ENCODE measurements around the gene CKLF. TPM values are rescaled to one million over a fixed set of nuclear protein-coding genes. Genes with fewer than 3 reads are reported as not detected.

CKLF gene
- total RNA-seq, 2 donors from 2014 or later, result 22.5 to 40.7 TPM

- Histone ChIP-seq H3K9ac (ENCODE audit: extremely low read depth, low read length, poor library complexity, severe bottlenecking) (no peak overlapping the region), H3K36me3 (ENCODE audit: control insufficient read depth, insufficient read depth, low read length) (peaks cover 5% of the 10 kb centered on the region), H3K9me3 (ENCODE audit: control insufficient read depth, low read length) (no peaks in the 10 kb centered on the region), H3K27ac (ENCODE audit: low read depth, low read length) (no peak overlapping the region), H3K27me3 (ENCODE audit: control insufficient read depth, insufficient read depth, low read length, poor library complexity, severe bottlenecking) (no peaks in the 10 kb centered on the region), H3K4me3 (ENCODE audit: low read length) (no peak overlapping the region), H3K4me1 (ENCODE audit: control insufficient read depth, insufficient read depth, low read length) (no peaks in the 10 kb centered on the region)
- Mint-ChIP-seq H3K27ac (no peak overlapping the region), H3K4me1 (no peaks in the 10 kb centered on the region), H3K36me3 (ENCODE audit: low read depth) (peaks cover 20% of the 10 kb centered on the region), H3K9me3 (no peaks in the 10 kb centered on the region), H3K27me3 (ENCODE audit: insufficient read depth) (peaks cover 1% of the 10 kb centered on the region), H3K4me3 (no peak overlapping the region)
- DNase-seq, result no peak
- TF ChIP-seq CTCF (conservative IDR thresholded peaks at IDR 0.05), result no peak
- 100% methylated on average over 1 of the region's 1 CpG for WGBS, 2 experiments (ENCODE audit: insufficient coverage in 1 of 2, insufficient read length in 1 of 2)
These were observed 16.8 kb downstream of the CKLF start for GRCh38 chr16:66569131-66569530.

- no peak overlapping the region for H3K4me3 Mint-ChIP-seq
- no peaks in the 10 kb centered on the region for H3K9me3 Mint-ChIP-seq
- H3K27me3 Mint-ChIP-seq (ENCODE audit: insufficient read depth), result peaks cover 1% of the 10 kb centered on the region
- Histone ChIP-seq H3K36me3 (ENCODE audit: control insufficient read depth, insufficient read depth, low read length) (peaks cover 5% of the 10 kb centered on the region), H3K4me1 (ENCODE audit: control insufficient read depth, insufficient read depth, low read length) (no peaks in the 10 kb centered on the region), H3K9ac (ENCODE audit: extremely low read depth, low read length, poor library complexity, severe bottlenecking) (no peak overlapping the region), H3K4me3 (ENCODE audit: low read length) (no peak overlapping the region), H3K27ac (ENCODE audit: low read depth, low read length) (no peak overlapping the region), H3K9me3 (ENCODE audit: control insufficient read depth, low read length) (no peaks in the 10 kb centered on the region), H3K27me3 (ENCODE audit: control insufficient read depth, insufficient read depth, low read length, poor library complexity, severe bottlenecking) (no peaks in the 10 kb centered on the region)
- 86 to 89% methylated on average over 2 to 3 of the region's 3 CpGs for WGBS, 2 experiments (ENCODE audit: insufficient coverage in 1 of 2, insufficient read length in 1 of 2)
- no peaks in the 10 kb centered on the region for H3K4me1 Mint-ChIP-seq
- no peak for DNase-seq
- no peak for TF ChIP-seq CTCF (conservative IDR thresholded peaks at IDR 0.05)
- peaks cover 20% of the 10 kb centered on the region for H3K36me3 Mint-ChIP-seq (ENCODE audit: low read depth)
- H3K27ac Mint-ChIP-seq, result no peak overlapping the region
These were observed 17.5 kb downstream of the CKLF start for GRCh38 chr16:66569827-66570405.

GRCh38 chr16:66572356-66572755 lies 20.0 kb downstream of the CKLF start:
- Histone ChIP-seq H3K27me3 (ENCODE audit: control insufficient read depth, insufficient read depth, low read length, poor library complexity, severe bottlenecking) (peaks cover 5% of the 10 kb centered on the region), H3K9ac (ENCODE audit: extremely low read depth, low read length, poor library complexity, severe bottlenecking) (no peak overlapping the region), H3K4me3 (ENCODE audit: low read length) (no peak overlapping the region), H3K27ac (ENCODE audit: low read depth, low read length) (no peak overlapping the region), H3K4me1 (ENCODE audit: control insufficient read depth, insufficient read depth, low read length) (no peaks in the 10 kb centered on the region), H3K36me3 (ENCODE audit: control insufficient read depth, insufficient read depth, low read length) (peaks cover 4% of the 10 kb centered on the region), H3K9me3 (ENCODE audit: control insufficient read depth, low read length) (no peaks in the 10 kb centered on the region)
- H3K4me1 Mint-ChIP-seq, result no peaks in the 10 kb centered on the region
- no peaks in the 10 kb centered on the region for H3K9me3 Mint-ChIP-seq
- no peak for TF ChIP-seq CTCF (conservative IDR thresholded peaks at IDR 0.05)
- peaks cover 8% of the 10 kb centered on the region for H3K27me3 Mint-ChIP-seq (ENCODE audit: insufficient read depth)
- H3K4me3 Mint-ChIP-seq, result no peak overlapping the region
- WGBS, 2 experiments (ENCODE audit: insufficient coverage in 1 of 2, insufficient read length in 1 of 2), result 93 to 100% methylated on average over 2 of the region's 2 CpGs
- H3K36me3 Mint-ChIP-seq (ENCODE audit: low read depth), result peaks cover 6% of the 10 kb centered on the region
- no peak overlapping the region for H3K27ac Mint-ChIP-seq
- DNase-seq, result no peak

Measured in endodermal cell (in vitro differentiated cells).